Left lung (tissue), 10 donors: ENCODE results near the gene TTLL3. TPM values are rescaled to one million over a fixed set of nuclear protein-coding genes. Genes with fewer than 3 reads are reported as not detected.

ENCODE experiments used
- ATAC-seq: fragments of 200-7000 bp; cut with Tn5 transposase; one replicate; pipeline ENCODE4 v1.9.1; 2020; ENCODE audit warnings: moderate library complexity
- DNase-seq, 4 donors: peaks; one replicate each; pipeline ENCODE4 v3.0.0-alpha.2; 2013 to 2020
- H3K27ac ChIP-seq, 2 donors: fragments of 200-600 bp; sonication (generic) in 1 of 2; one replicate each; pipeline versions ENCODE4 v1.5.0 to v1.8.0; 2020 to 2021
- H3K27me3 ChIP-seq, 2 donors: fragments of 200-600 bp; sonication (generic) in 1 of 2; one replicate each; pipeline versions ENCODE4 v1.5.0 to v1.8.0; 2020 to 2021
- H3K36me3 ChIP-seq, 2 donors: fragments of 200-600 bp; sonication (generic) in 1 of 2; one replicate each; pipeline versions ENCODE4 v1.5.0 to v1.8.0; 2020 to 2021
- H3K4me1 ChIP-seq, 2 donors: fragments of 200-600 bp; one replicate each; pipeline ENCODE4 v1.8.0; 2021
- H3K4me3 ChIP-seq, 2 donors: fragments of 200-600 bp; sonication (generic) in 1 of 2; one replicate each; pipeline versions ENCODE4 v1.5.0 to v1.8.0; 2020 to 2021; ENCODE audit warnings: mild to moderate bottlenecking in 1 of 2
- H3K9me3 ChIP-seq, 2 donors: fragments of 200-600 bp; sonication (generic) in 1 of 2; one replicate each; pipeline versions ENCODE4 v1.5.0 to v1.8.0; 2020 to 2021
- CTCF ChIP-seq, 2 donors: fragments of 200-600 bp; sonication (generic) in 1 of 2; IDR thresholded peaks; one replicate each; pipeline versions ENCODE4 v1.5.0 to v1.8.0; 2021; ENCODE audit warnings: antibody characterized with exemption in 2 of 2
- intact Hi-C, 2 donors: fragments of 100-400 bp; cut with DNase I; formaldehyde crosslinking; loops; one replicate each; pipeline versions ENCODE4 v1.11.2 to v1.14.2; 2022
- polyA plus RNA-seq, 6 donors: library from polyadenylated mRNA; unstranded; fragments of 120-200 nt; gene quantifications; one replicate each; pipeline ENCODE4 v1.2.1, GENCODE V29; 2013; ENCODE audit not compliant: insufficient read length in 6 of 6
- total RNA-seq, 2 donors: library from RNA; stranded (reverse); fragmentation: NEBNext Ultra II Directional; extraction: Animal tissue kit (Norgen Biotek cat#: 25700); gene quantifications; one replicate each; pipeline ENCODE4 v1.2.1, GENCODE V29; 2021
- donor health status: DM: no; HTN: yes; CAD: no.
- donor health status: DM: no; HTN: no; CAD: no.

TTLL3 gene
- total and polyA plus RNA-seq, 8 donors = 30.5 to 103 (median 88.6) TPM

- intact Hi-C loops = no loop called here
- no peak overlapping the region for H3K4me3 ChIP-seq
- no peak for TF ChIP-seq CTCF (IDR thresholded peaks at IDR 0.05)
- no peaks in the 10 kb centered on the region for H3K27me3 ChIP-seq
- H3K27ac ChIP-seq = peak overlapping the region in 1 of 2 donors; percentile 96
- H3K4me1 ChIP-seq = peaks cover 0 to 23% of the 10 kb centered on the region in 2 donors
- peak in 1 of 4 donors; percentile 69 for DNase-seq
- peaks cover 0 to 60% of the 10 kb centered on the region in 2 donors for H3K36me3 ChIP-seq
- H3K9me3 ChIP-seq = no peaks in the 10 kb centered on the region
- no peak for ATAC-seq
These were observed 3.1 kb upstream of the TTLL3 start for GRCh38 chr3:9806688-9807589.

GRCh38 chr3:9807981-9808344 is 2.1 kb upstream of the TTLL3 start:
- intact Hi-C loops = no loop called here
- H3K36me3 ChIP-seq = peaks cover 0 to 53% of the 10 kb centered on the region in 2 donors
- H3K27ac ChIP-seq = peak overlapping the region in 1 of 2 donors; percentile 96
- no peak for TF ChIP-seq CTCF (IDR thresholded peaks at IDR 0.05)
- no peaks in the 10 kb centered on the region for H3K27me3 ChIP-seq
- no peaks in the 10 kb centered on the region for H3K9me3 ChIP-seq
- no peak for ATAC-seq
- H3K4me3 ChIP-seq = no peak overlapping the region
- peaks cover 0 to 23% of the 10 kb centered on the region in 2 donors for H3K4me1 ChIP-seq
- DNase-seq = no peak

- Histone ChIP-seq H3K4me3 (no peak overlapping the region), H3K36me3 (peaks cover 0 to 52% of the 10 kb centered on the region in 2 donors), H3K4me1 (peaks cover 0 to 23% of the 10 kb centered on the region in 2 donors), H3K9me3 (no peaks in the 10 kb centered on the region), H3K27me3 (no peaks in the 10 kb centered on the region), H3K27ac (peak overlapping the region; percentile 96 to 97)
- intact Hi-C loops = no loop called here
- ATAC-seq (no peak), DNase-seq (peak in 1 of 4 donors; percentile 21)
- TF ChIP-seq CTCF (IDR thresholded peaks at IDR 0.05) = no peak
These were observed 1.6 kb upstream of the TTLL3 start for GRCh38 chr3:9808345-9809037.

- no peak for TF ChIP-seq CTCF (IDR thresholded peaks at IDR 0.05)
- Histone ChIP-seq H3K9me3 (no peaks in the 10 kb centered on the region), H3K36me3 (peaks cover 0 to 51% of the 10 kb centered on the region in 2 donors), H3K27ac (peak overlapping the region; percentile 96 to 97), H3K4me3 (peak overlapping the region; percentile 66 to 72), H3K4me1 (peaks cover 0 to 23% of the 10 kb centered on the region in 2 donors), H3K27me3 (no peaks in the 10 kb centered on the region)
- peak in 3 of 4 donors; percentile 9 to 52 (median 48) for DNase-seq
- intact Hi-C loops = no loop called here
- ATAC-seq = peak; percentile 69
These were observed 835 bp upstream of the TTLL3 start for GRCh38 chr3:9809239-9809614.

- Histone ChIP-seq H3K27me3 (no peaks in the 10 kb centered on the region), H3K4me1 (peaks cover 0 to 23% of the 10 kb centered on the region in 2 donors), H3K9me3 (no peaks in the 10 kb centered on the region), H3K4me3 (peak overlapping the region; percentile 66 to 72), H3K27ac (peak overlapping the region; percentile 96 to 97), H3K36me3 (peaks cover 0 to 49% of the 10 kb centered on the region in 2 donors)
- no peak for TF ChIP-seq CTCF (IDR thresholded peaks at IDR 0.05)
- peak; percentile 3 for ATAC-seq
- DNase-seq = peak in 1 of 4 donors; percentile 25
- intact Hi-C loops = no loop called here
These were observed 340 bp downstream of the TTLL3 start for GRCh38 chr3:9810433-9810770.
